HCT116 (cell line): Measurements from ENCODE around the gene GID4. TPM values are rescaled to one million over a fixed set of nuclear protein-coding genes. Genes with fewer than 3 reads are reported as not detected.
A peak's percentile ranks its signal among the peaks of the same experiment; 100 is the strongest.

Experiments used
- ATAC-seq: fragments of 200-7000 bp; cut with Tn5 transposase; 2 replicates; pipeline ENCODE4 v1.9.1; 2020; ENCODE audit warnings: mild to moderate bottlenecking, moderate library complexity
- BruUV-seq: library from RNA; stranded (reverse); fragments of 400-500 nt; replicated peaks from 2 replicates; lab custom pipeline; 2021; lab: Mats Ljungman, UMichigan
- CTCF ChIA-PET: fragments of 300-600 bp; sonication (Branson Sonifier 250); formaldehyde crosslinking; loops from one replicate; lab custom pipeline; 2021; ENCODE audit warnings: antibody characterized with exemption; lab: Charles Lee
- POLR2A ChIA-PET: fragments of 300-600, 350-600 bp; sonication (Branson Sonifier 250); formaldehyde crosslinking; loops from one replicate; lab custom pipeline; 2021; ENCODE audit warnings: antibody characterized with exemption; lab: Charles Lee
- RAD21 ChIA-PET, 2 experiments: fragments of 300-600 bp; sonication (Branson Sonifier 250); formaldehyde crosslinking; loops; one replicate each; lab custom pipeline; 2023; ENCODE audit warnings: low total read pairs in 2 of 2; ENCODE audit not compliant: uncharacterized antibody in 2 of 2, unreplicated experiment in 2 of 2, low non-redundant PET in 1 of 2; lab: Charles Lee
- DNase-seq: peaks from one replicate; pipeline ENCODE4 v3.0.0-alpha.2; 2010; ENCODE audit warnings: low read depth, low spot score
- H2AFZ ChIP-seq: fragments of 200-600 bp; shearing (Covaris generic), sonication (generic); 2 replicates; pipeline ENCODE4 v1.6.1; 2017; ENCODE audit warnings: low read depth, mixed run types, mixed read lengths, antibody characterized with exemption, low read length; ENCODE audit not compliant: poor library complexity, severe bottlenecking
- H3K27ac ChIP-seq: 2 replicates; pipeline ENCODE4 v1.5.1; 2012; ENCODE audit warnings: low read depth, low read length
- H3K27me3 ChIP-seq: fragments of 200-600 bp; sonication (generic); 2 replicates; pipeline ENCODE4 v1.6.1; 2016; ENCODE audit warnings: mixed run types, low read length, mixed read lengths; ENCODE audit not compliant: insufficient read depth
- H3K36me3 ChIP-seq, 2 experiments: fragments of 200-500 bp in 1 of 2; fragments of 200-600 bp in 1 of 2; sonication (Bioruptor generic) in 1 of 2; sonication (generic) in 1 of 2; 2 replicates each; pipeline versions ENCODE4 v1.5.1 to v1.6.1; 2014 to 2016; ENCODE audit warnings: low read length in 2 of 2, inconsistent platforms in 1 of 2, mixed read lengths in 1 of 2, mixed run types in 1 of 2; ENCODE audit not compliant: insufficient read depth in 2 of 2, control insufficient read depth in 1 of 2
- H3K4me1 ChIP-seq, 2 experiments: fragments of 200-600 bp in 1 of 2; sonication (generic) in 1 of 2; 2 replicates each; pipeline versions ENCODE4 v1.5.1 to v1.6.1; 2012 to 2017; ENCODE audit warnings: low read length in 2 of 2, inconsistent platforms in 1 of 2, mild to moderate bottlenecking in 1 of 2, mixed read lengths in 1 of 2, mixed run types in 1 of 2, moderate library complexity in 1 of 2; ENCODE audit not compliant: insufficient read depth in 2 of 2, control insufficient read depth in 1 of 2
- H3K4me2 ChIP-seq: fragments of 200-600 bp; sonication (generic); 2 replicates; pipeline ENCODE4 v1.6.1; 2017; ENCODE audit warnings: mixed run types, low read length, mixed read lengths
- H3K4me3 ChIP-seq, 2 experiments: fragments of 200-600 bp in 1 of 2; sonication (generic) in 1 of 2; replicated peaks in 1 of 2; 2 replicates each; pipeline ENCODE4 v1.5.1; 2011 to 2016; ENCODE audit warnings: low read length in 2 of 2, control low read depth in 1 of 2, low read depth in 1 of 2, mild to moderate bottlenecking in 1 of 2, mixed read lengths in 1 of 2, mixed run types in 1 of 2
- H3K79me2 ChIP-seq: fragments of 200-600 bp; sonication (generic); 2 replicates; pipeline ENCODE4 v1.6.1; 2017; ENCODE audit warnings: mild to moderate bottlenecking, mixed run types, low read length, moderate library complexity, mixed read lengths; ENCODE audit not compliant: insufficient read depth
- H3K9ac ChIP-seq: fragments of 200-600 bp; sonication (generic); 2 replicates; pipeline ENCODE4 v1.6.1; 2016; ENCODE audit warnings: low read length, mixed read lengths
- H3K9me2 ChIP-seq: fragments of 200-600 bp; sonication (generic), shearing (Covaris generic); 2 replicates; pipeline ENCODE4 v1.6.1; 2017; ENCODE audit warnings: mixed run types, mild to moderate bottlenecking, moderate library complexity; ENCODE audit not compliant: insufficient read depth
- H3K9me3 ChIP-seq, 2 experiments: fragments of 200-500 bp in 1 of 2; fragments of 200-600 bp in 1 of 2; sonication (Bioruptor generic) in 1 of 2; sonication (generic) in 1 of 2; 2 replicates each; pipeline ENCODE4 v1.6.1; 2014 to 2017; ENCODE audit warnings: low read length in 2 of 2, mixed read lengths in 2 of 2, inconsistent platforms in 1 of 2, low read depth in 1 of 2, mild to moderate bottlenecking in 1 of 2, mixed run types in 1 of 2, moderate library complexity in 1 of 2; ENCODE audit not compliant: control insufficient read depth in 1 of 2, insufficient read depth in 1 of 2
- H4K20me1 ChIP-seq: fragments of 200-600 bp; sonication (generic), shearing (Covaris generic); 2 replicates; pipeline ENCODE4 v1.6.1; 2017; ENCODE audit warnings: mixed run types, mild to moderate bottlenecking, moderate library complexity; ENCODE audit not compliant: insufficient read depth
- ELF1 ChIP-seq: IDR thresholded peaks from 2 replicates; pipeline ENCODE4 v1.6.1; 2012; ENCODE audit warnings: low read depth, borderline replicate concordance
- EZH2phosphoT487 ChIP-seq: fragments of 200-600 bp; IDR thresholded peaks from 2 replicates; pipeline ENCODE4 v1.6.1; 2018; ENCODE audit warnings: antibody characterized with exemption, borderline replicate concordance
- POLR2A ChIP-seq: IDR thresholded peaks from 2 replicates; pipeline ENCODE4 v1.7.0; 2011; ENCODE audit warnings: borderline replicate concordance; ENCODE audit not compliant: insufficient read depth, insufficient read length; ENCODE audit errors: extremely low read depth
- POLR2AphosphoS5 ChIP-seq: IDR thresholded peaks from 2 replicates; pipeline ENCODE4 v1.6.1; 2011; ENCODE audit warnings: mild to moderate bottlenecking, low read depth, low read length, moderate library complexity
- RAD21 ChIP-seq: IDR thresholded peaks from 2 replicates; pipeline ENCODE4 v1.6.1; 2012; ENCODE audit warnings: low read depth, mild to moderate bottlenecking
- SIN3A ChIP-seq: IDR thresholded peaks from 2 replicates; pipeline ENCODE4 v1.6.1; 2012; ENCODE audit warnings: low read depth
- SP1 ChIP-seq: IDR thresholded peaks from 2 replicates; pipeline ENCODE4 v1.6.1; 2012; ENCODE audit warnings: low read depth
- ZFX ChIP-seq: fragments of 450-650 bp; IDR thresholded peaks from 2 replicates; pipeline ENCODE4 v1.6.1; 2017
- ZNF274 ChIP-seq: fragments of 200-500 bp; sonication (Bioruptor generic); IDR thresholded peaks from 2 replicates; pipeline ENCODE4 v1.6.1; 2014; ENCODE audit warnings: mild to moderate bottlenecking, low read depth, low read length, inconsistent platforms
- intact Hi-C: fragments of 100-400 bp; cut with micrococcal nuclease; formaldehyde crosslinking; loops from 2 replicates; pipeline ENCODE4 v1.10.0; 2022
- total RNA-seq: library from RNA; stranded (reverse); gene quantifications from one replicate; pipeline ENCODE4 v1.2.1, GENCODE V29; 2021; ENCODE audit not compliant: unreplicated experiment
- TF ChIP-seq, protein P1 (sequence below): IDR thresholded peaks from 2 replicates; pipeline ENCODE4 v1.6.1; 2011; ENCODE audit warnings: mild to moderate bottlenecking, low read length, moderate library complexity; ENCODE audit not compliant: insufficient replicate concordance; ENCODE audit errors: extremely low read depth
- TF ChIP-seq, protein P2 (sequence below): IDR thresholded peaks from 2 replicates; pipeline ENCODE4 v1.6.1; 2012

GID4 gene
- total RNA-seq, 1 experiment from 2014 or later = 10.8 TPM

DNA sequence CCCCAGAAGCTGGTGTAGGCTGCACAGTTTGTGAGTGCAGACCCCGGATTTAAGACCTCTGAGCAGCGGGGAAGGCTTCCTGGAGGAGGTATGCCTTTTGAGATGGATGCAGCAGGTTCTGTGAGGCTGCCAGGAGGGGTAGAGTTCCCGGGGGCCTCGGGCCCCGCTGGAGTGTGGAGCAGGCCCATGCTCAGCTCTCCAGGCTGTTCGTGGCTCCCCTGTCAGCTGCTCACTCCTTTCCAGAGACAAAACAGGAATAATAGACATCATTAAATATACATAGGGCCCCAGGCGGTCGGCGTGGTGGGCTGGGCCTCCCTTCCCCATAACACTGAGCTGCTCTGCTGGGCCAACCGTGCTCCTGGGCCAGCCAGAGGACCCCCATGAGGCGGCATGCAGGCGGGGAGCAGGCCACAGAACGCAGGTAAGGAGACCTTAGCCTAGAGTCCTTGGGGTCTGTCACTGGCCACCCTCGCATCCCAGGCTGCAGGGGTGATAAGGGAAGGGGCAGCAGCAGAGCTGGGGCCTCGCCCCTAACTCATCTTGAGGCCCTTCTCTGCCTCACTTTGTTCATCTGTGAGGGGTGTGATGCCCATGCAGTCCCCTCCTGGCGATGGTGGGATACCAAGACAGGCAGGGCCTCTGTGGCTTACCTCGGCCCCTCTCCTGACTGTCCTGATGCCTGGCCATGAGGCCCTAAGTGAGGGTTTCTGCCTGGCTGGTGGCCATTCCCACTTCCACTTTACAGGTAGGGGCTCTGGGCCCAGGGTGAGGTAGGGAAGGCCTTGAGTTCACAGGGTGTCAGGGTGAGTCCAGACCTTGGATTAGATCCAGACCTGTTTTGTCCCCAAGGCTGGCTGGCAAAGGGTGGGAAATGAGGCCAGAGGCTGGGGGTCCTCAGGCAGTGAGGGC, 69.4 kb downstream of the GID4 start, which contains the start of gene MYO15A:
Gene MYO15A (plus strand): TSS at position 356 of the 912 bp plus-strand sequence. CDS start 10,045 bp downstream, outside the sequence.
- TF ChIP-seq SIN3A (no peak), ZNF274 (no peak), POLR2A (no peak), ELF1 (no peak), EZH2phosphoT487 (no peak), RAD21 (no peak), ZFX (no peak), SP1 (no peak), POLR2AphosphoS5 (no peak; the same call in 1 of the 2 replicates)
- TF ChIP-seq, protein P1, sequence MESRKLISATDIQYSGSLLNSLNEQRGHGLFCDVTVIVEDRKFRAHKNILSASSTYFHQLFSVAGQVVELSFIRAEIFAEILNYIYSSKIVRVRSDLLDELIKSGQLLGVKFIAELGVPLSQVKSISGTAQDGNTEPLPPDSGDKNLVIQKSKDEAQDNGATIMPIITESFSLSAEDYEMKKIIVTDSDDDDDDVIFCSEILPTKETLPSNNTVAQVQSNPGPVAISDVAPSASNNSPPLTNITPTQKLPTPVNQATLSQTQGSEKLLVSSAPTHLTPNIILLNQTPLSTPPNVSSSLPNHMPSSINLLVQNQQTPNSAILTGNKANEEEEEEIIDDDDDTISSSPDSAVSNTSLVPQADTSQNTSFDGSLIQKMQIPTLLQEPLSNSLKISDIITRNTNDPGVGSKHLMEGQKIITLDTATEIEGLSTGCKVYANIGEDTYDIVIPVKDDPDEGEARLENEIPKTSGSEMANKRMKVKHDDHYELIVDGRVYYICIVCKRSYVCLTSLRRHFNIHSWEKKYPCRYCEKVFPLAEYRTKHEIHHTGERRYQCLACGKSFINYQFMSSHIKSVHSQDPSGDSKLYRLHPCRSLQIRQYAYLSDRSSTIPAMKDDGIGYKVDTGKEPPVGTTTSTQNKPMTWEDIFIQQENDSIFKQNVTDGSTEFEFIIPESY = no peak
- TF ChIP-seq, protein P2, sequence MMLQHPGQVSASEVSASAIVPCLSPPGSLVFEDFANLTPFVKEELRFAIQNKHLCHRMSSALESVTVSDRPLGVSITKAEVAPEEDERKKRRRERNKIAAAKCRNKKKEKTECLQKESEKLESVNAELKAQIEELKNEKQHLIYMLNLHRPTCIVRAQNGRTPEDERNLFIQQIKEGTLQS = no peak
- BruUV-seq = no TSS peak

More for the DNA sequence above, 69.4 kb downstream of the GID4 start, which contains the start of gene MYO15A:
- RAD21 ChIA-PET = no interaction called here
- Histone ChIP-seq H3K4me1 (no peaks in the 10 kb centered on the region), H4K20me1 (no peaks in the 10 kb centered on the region), H2AFZ (no peak within 1 kb of the TSS), H3K9me3 (no peaks in the 10 kb centered on the region), H3K9ac (no peak within 1 kb of the TSS), H3K79me2 (no peaks in the 10 kb centered on the region), H3K9me2 (no peaks in the 10 kb centered on the region), H3K36me3 (no peaks in the 10 kb centered on the region; a peak in 1 of 4 replicates), H3K27me3 (no peaks in the 10 kb centered on the region), H3K27ac (no peak within 1 kb of the TSS), H3K4me2 (no peak within 1 kb of the TSS), H3K4me3 (no peak within 1 kb of the TSS)
- CTCF ChIA-PET = no interaction called here
- POLR2A ChIA-PET = no interaction called here
- no peak for DNase-seq
- peak; percentile 15; the same call in 1 of the 2 replicates for ATAC-seq
- intact Hi-C loops = no loop called here
